GM23338 (cell line): ENCODE results near the gene HSPB3. TPM values are rescaled to one million over a fixed set of nuclear protein-coding genes. Genes with fewer than 3 reads are reported as not detected.

ENCODE experiments used
- ATAC-seq: fragments of 200-7000 bp; cut with Tn5 transposase; 3 replicates; pipeline ENCODE4 v1.9.1; 2020
- DNase-seq: peaks from one replicate; pipeline ENCODE4 v3.0.0-alpha.2; 2015; ENCODE audit warnings: low spot score
- H2AFZ ChIP-seq: fragments of 200-600 bp; sonication (generic); 2 replicates; pipeline ENCODE4 v1.8.0; 2016; ENCODE audit warnings: antibody characterized with exemption, mild to moderate bottlenecking, moderate library complexity
- H3F3A ChIP-seq: fragments of 200-600 bp; sonication (generic); replicated peaks from 2 replicates; pipeline ENCODE4 v1.8.0; 2017; ENCODE audit warnings: antibody characterized with exemption, mixed run types, low read depth
- H3K27ac ChIP-seq: fragments of 200-600 bp; sonication (generic); 2 replicates; pipeline ENCODE4 v1.6.1; 2016; ENCODE audit warnings: low read depth
- H3K27me3 ChIP-seq: fragments of 200-600 bp; sonication (generic); 2 replicates; pipeline ENCODE4 v1.8.0; 2016; ENCODE audit warnings: mild to moderate bottlenecking, mixed run types, moderate library complexity; ENCODE audit not compliant: insufficient read depth
- H3K36me3 ChIP-seq: fragments of 200-600 bp; sonication (generic); 2 replicates; pipeline ENCODE4 v1.8.0; 2016; ENCODE audit warnings: mild to moderate bottlenecking; ENCODE audit not compliant: insufficient read depth
- H3K4me1 ChIP-seq: fragments of 200-600 bp; sonication (generic); 2 replicates; pipeline ENCODE4 v1.8.0; 2016; ENCODE audit warnings: mild to moderate bottlenecking, moderate library complexity; ENCODE audit not compliant: insufficient read depth
- H3K4me2 ChIP-seq: fragments of 200-600 bp; sonication (generic); 2 replicates; pipeline ENCODE4 v1.7.1; 2017; ENCODE audit warnings: mixed run types
- H3K4me3 ChIP-seq: fragments of 200-600 bp; sonication (generic); 2 replicates; pipeline ENCODE4 v1.6.1; 2016; ENCODE audit warnings: mixed run types
- H3K79me2 ChIP-seq: fragments of 200-600 bp; sonication (generic); replicated peaks from 2 replicates; pipeline ENCODE4 v1.8.0; 2017; ENCODE audit warnings: mild to moderate bottlenecking; ENCODE audit not compliant: insufficient read depth
- H3K9me2 ChIP-seq: fragments of 200-600 bp; sonication (generic); 2 replicates; pipeline ENCODE4 v1.8.0; 2017; ENCODE audit not compliant: insufficient read depth
- H4K20me1 ChIP-seq: fragments of 200-600 bp; sonication (generic); replicated peaks from 2 replicates; pipeline ENCODE4 v1.8.0; 2017; ENCODE audit warnings: mild to moderate bottlenecking; ENCODE audit not compliant: insufficient read depth
- H3K27ac Mint-ChIP-seq: 2 replicates; pipeline ENCODE4 v1.8.0; 2020; ENCODE audit warnings: inconsistent platforms, mild to moderate bottlenecking, moderate library complexity, mixed read lengths
- H3K27me3 Mint-ChIP-seq: 3 replicates; pipeline ENCODE4 v1.8.0; 2022; ENCODE audit warnings: low read depth, mild to moderate bottlenecking, moderate library complexity, mixed read lengths, inconsistent platforms; ENCODE audit not compliant: insufficient read depth, poor library complexity
- H3K36me3 Mint-ChIP-seq: 3 replicates; pipeline ENCODE4 v1.8.0; 2021; ENCODE audit warnings: low read depth, mild to moderate bottlenecking, inconsistent platforms, moderate library complexity, mixed read lengths
- H3K4me1 Mint-ChIP-seq: 3 replicates; pipeline ENCODE4 v1.8.0; 2020; ENCODE audit warnings: mild to moderate bottlenecking, inconsistent platforms, mixed read lengths
- H3K4me3 Mint-ChIP-seq: 3 replicates; pipeline ENCODE4 v1.8.0; 2021; ENCODE audit warnings: moderate library complexity, mild to moderate bottlenecking, inconsistent platforms, mixed read lengths
- H3K9me3 Mint-ChIP-seq: 3 replicates; pipeline ENCODE4 v1.8.0; 2020; ENCODE audit warnings: moderate library complexity, mild to moderate bottlenecking, inconsistent platforms, mixed read lengths
- ETS1 ChIP-seq: IDR thresholded peaks from 2 replicates; pipeline ENCODE4 v1.6.1; 2016; ENCODE audit warnings: antibody characterized with exemption
- EZH2 ChIP-seq: fragments of 200-600 bp; sonication (generic); IDR thresholded peaks from one replicate; pipeline ENCODE4 v1.8.0; 2017; ENCODE audit warnings: antibody characterized with exemption, mild to moderate bottlenecking, low read depth; ENCODE audit not compliant: unreplicated experiment
- JUNB ChIP-seq: IDR thresholded peaks from one replicate; pipeline ENCODE4 v1.6.1; 2016; ENCODE audit warnings: antibody characterized with exemption; ENCODE audit not compliant: unreplicated experiment
- NANOG ChIP-seq: IDR thresholded peaks from 2 replicates; pipeline ENCODE4 v1.6.1; 2016; ENCODE audit warnings: antibody characterized with exemption, borderline replicate concordance
- POLR2AphosphoS5 ChIP-seq: IDR thresholded peaks from 2 replicates; pipeline ENCODE4 v1.6.1; 2016; ENCODE audit warnings: antibody characterized with exemption, low read depth
- REST ChIP-seq: IDR thresholded peaks from one replicate; pipeline ENCODE4 v1.6.1; 2018; ENCODE audit warnings: antibody characterized with exemption; ENCODE audit not compliant: unreplicated experiment
- STAT1 ChIP-seq: IDR thresholded peaks from one replicate; pipeline ENCODE4 v1.6.1; 2016; ENCODE audit warnings: antibody characterized with exemption; ENCODE audit not compliant: unreplicated experiment
- ZNF114 ChIP-seq: fragments of 250-450 bp; sonication (Bioruptor Pico); IDR thresholded peaks from 2 replicates; pipeline ENCODE4 v1.5.0; 2020; ENCODE audit warnings: mild to moderate bottlenecking, moderate library complexity
- ZNF331 ChIP-seq: fragments of 250-450 bp; sonication (Bioruptor Pico); IDR thresholded peaks from 2 replicates; pipeline ENCODE4 v1.5.0; 2020; ENCODE audit warnings: low read depth, mild to moderate bottlenecking, moderate library complexity
- long read RNA-seq: library from polyadenylated mRNA; unstranded; transcript quantifications from one replicate; pipeline ENCODE4 v2.0.0, GENCODE V29; 2020; ENCODE audit not compliant: unreplicated experiment
- polyA plus RNA-seq: library from polyadenylated mRNA; unstranded; fragments of >200 nt; fragmentation: Nextera tagmentation; extraction: Ambion mirVana; gene quantifications from 2 replicates; pipeline ENCODE4 v1.2.1, GENCODE V29; 2016
- total RNA-seq: library from RNA; depleted of rRNA; stranded (reverse); fragments of >200 nt; shearing (Covaris generic); gene quantifications from 2 replicates; pipeline ENCODE4 v1.2.3, GENCODE V29; 2014; rRNA removed
- TF ChIP-seq, protein P1 (sequence below): fragments of 250-450 bp; sonication (Bioruptor Pico); IDR thresholded peaks from 2 replicates; pipeline ENCODE4 v1.5.0; 2020; ENCODE audit warnings: mild to moderate bottlenecking, moderate library complexity

The HSPB3 gene, protein sequence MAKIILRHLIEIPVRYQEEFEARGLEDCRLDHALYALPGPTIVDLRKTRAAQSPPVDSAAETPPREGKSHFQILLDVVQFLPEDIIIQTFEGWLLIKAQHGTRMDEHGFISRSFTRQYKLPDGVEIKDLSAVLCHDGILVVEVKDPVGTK
- total RNA-seq (not detected in 2 replicates), polyA plus RNA-seq (not detected in 2 replicates)
- long read RNA-seq, result 0 reads

DNA sequence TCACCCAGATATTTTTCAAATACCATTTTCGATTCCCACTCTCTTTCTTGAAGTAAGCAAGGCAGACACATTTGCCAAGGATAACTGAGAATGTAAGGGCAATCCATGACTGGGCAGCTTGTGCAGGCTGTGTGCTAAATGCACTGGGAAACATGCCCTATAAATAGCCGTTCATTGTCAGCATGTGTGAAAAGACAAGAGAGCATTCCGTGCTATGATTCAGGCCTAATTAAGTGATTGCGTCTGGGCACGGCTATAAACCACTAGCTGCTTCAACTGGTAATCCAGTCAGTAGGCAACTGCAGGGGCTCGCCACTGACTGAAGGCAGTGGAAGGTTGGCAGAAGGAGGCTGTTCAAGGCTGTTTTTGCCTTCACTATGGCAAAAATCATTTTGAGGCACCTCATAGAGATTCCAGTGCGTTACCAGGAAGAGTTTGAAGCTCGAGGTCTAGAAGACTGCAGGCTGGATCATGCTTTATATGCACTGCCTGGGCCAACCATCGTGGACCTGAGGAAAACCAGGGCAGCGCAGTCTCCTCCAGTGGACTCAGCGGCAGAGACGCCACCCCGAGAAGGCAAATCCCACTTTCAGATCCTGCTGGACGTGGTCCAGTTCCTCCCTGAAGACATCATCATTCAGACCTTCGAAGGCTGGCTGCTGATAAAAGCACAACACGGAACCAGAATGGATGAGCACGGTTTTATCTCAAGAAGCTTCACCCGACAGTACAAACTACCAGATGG lies at the start of gene HSPB3:
HSPB3 (plus strand) TSS at position 287 of the 745 bp plus-strand sequence; CDS start at position 378, 91 bp downstream.
- Histone ChIP-seq H3F3A (no peaks in the 10 kb centered on the region), H3K27ac (no peak within 1 kb of the TSS), H3K4me3 (no peak within 1 kb of the TSS), H2AFZ (no peak within 1 kb of the TSS), H3K27me3 (no peaks in the 10 kb centered on the region), H4K20me1 (no peaks in the 10 kb centered on the region), H3K4me2 (no peak within 1 kb of the TSS), H3K79me2 (no peaks in the 10 kb centered on the region), H3K9me2 (peaks cover 5% of the 10 kb centered on the region; the same call in 1 of the 2 replicates), H3K36me3 (no peaks in the 10 kb centered on the region), H3K4me1 (peaks cover 7% of the 10 kb centered on the region; the same call in 1 of the 2 replicates)
- TF ChIP-seq REST (no peak), ZNF331 (CRISPR knock-in tag) (no peak), ETS1 (no peak), JUNB (no peak), EZH2 (no peak), STAT1 (no peak), POLR2AphosphoS5 (no peak), ZNF114 (CRISPR knock-in tag) (no peak), NANOG (no peak)
- TF ChIP-seq, protein P1, sequence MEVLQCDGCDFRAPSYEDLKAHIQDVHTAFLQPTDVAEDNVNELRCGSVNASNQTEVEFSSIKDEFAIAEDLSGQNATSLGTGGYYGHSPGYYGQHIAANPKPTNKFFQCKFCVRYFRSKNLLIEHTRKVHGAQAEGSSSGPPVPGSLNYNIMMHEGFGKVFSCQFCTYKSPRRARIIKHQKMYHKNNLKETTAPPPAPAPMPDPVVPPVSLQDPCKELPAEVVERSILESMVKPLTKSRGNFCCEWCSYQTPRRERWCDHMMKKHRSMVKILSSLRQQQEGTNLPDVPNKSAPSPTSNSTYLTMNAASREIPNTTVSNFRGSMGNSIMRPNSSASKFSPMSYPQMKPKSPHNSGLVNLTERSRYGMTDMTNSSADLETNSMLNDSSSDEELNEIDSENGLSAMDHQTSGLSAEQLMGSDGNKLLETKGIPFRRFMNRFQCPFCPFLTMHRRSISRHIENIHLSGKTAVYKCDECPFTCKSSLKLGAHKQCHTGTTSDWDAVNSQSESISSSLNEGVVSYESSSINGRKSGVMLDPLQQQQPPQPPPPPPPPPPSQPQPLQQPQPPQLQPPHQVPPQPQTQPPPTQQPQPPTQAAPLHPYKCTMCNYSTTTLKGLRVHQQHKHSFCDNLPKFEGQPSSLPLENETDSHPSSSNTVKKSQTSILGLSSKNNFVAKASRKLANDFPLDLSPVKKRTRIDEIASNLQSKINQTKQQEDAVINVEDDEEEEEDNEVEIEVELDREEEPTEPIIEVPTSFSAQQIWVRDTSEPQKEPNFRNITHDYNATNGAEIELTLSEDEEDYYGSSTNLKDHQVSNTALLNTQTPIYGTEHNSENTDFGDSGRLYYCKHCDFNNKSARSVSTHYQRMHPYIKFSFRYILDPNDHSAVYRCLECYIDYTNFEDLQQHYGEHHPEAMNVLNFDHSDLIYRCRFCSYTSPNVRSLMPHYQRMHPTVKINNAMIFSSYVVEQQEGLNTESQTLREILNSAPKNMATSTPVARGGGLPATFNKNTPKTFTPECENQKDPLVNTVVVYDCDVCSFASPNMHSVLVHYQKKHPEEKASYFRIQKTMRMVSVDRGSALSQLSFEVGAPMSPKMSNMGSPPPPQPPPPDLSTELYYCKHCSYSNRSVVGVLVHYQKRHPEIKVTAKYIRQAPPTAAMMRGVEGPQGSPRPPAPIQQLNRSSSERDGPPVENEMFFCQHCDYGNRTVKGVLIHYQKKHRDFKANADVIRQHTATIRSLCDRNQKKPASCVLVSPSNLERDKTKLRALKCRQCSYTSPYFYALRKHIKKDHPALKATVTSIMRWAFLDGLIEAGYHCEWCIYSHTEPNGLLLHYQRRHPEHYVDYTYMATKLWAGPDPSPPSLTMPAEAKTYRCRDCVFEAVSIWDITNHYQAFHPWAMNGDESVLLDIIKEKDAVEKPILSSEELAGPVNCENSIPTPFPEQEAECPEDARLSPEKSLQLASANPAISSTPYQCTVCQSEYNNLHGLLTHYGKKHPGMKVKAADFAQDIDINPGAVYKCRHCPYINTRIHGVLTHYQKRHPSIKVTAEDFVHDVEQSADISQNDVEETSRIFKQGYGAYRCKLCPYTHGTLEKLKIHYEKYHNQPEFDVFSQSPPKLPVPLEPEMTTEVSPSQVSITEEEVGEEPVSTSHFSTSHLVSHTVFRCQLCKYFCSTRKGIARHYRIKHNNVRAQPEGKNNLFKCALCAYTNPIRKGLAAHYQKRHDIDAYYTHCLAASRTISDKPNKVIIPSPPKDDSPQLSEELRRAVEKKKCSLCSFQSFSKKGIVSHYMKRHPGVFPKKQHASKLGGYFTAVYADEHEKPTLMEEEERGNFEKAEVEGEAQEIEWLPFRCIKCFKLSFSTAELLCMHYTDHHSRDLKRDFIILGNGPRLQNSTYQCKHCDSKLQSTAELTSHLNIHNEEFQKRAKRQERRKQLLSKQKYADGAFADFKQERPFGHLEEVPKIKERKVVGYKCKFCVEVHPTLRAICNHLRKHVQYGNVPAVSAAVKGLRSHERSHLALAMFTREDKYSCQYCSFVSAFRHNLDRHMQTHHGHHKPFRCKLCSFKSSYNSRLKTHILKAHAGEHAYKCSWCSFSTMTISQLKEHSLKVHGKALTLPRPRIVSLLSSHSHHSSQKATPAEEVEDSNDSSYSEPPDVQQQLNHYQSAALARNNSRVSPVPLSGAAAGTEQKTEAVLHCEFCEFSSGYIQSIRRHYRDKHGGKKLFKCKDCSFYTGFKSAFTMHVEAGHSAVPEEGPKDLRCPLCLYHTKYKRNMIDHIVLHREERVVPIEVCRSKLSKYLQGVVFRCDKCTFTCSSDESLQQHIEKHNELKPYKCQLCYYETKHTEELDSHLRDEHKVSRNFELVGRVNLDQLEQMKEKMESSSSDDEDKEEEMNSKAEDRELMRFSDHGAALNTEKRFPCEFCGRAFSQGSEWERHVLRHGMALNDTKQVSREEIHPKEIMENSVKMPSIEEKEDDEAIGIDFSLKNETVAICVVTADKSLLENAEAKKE, result no peak
- ATAC-seq (no peak), DNase-seq (no peak)
- Mint-ChIP-seq H3K9me3 (peaks cover 6% of the 10 kb centered on the region), H3K27me3 (no peaks in the 10 kb centered on the region), H3K36me3 (peaks cover 10% of the 10 kb centered on the region; the same call in 2 of the 3 replicates), H3K27ac (no peak within 1 kb of the TSS), H3K4me3 (no peak within 1 kb of the TSS), H3K4me1 (peaks cover 11% of the 10 kb centered on the region; the same call in 2 of the 3 replicates)
